Activated CD8-positive, alpha-beta T cell treated with anti-CD3 and anti-CD28 coated beads for 36 hours (primary cell): ENCODE data around the gene TSPY4. TPM values are rescaled to one million over a fixed set of nuclear protein-coding genes. Genes with fewer than 3 reads are reported as not detected.
"Not testable (repeated sequence)": the region's sequence is repeated elsewhere in the genome, so short reads cannot be mapped to it uniquely, and the experiment has no call there.

ENCODE experiments used
- ATAC-seq: fragments of 200-7000 bp; cut with Tn5 transposase; one replicate; pipeline ENCODE4 v1.10.0; 2021; ENCODE audit warnings: mild to moderate bottlenecking, moderate library complexity
- CTCF ChIA-PET: fragments of 350-600 bp; sonication (Branson Sonifier 250); formaldehyde crosslinking; loops from one replicate; lab custom pipeline; 2021; ENCODE audit warnings: antibody characterized with exemption; lab: Charles Lee
- POLR2A ChIA-PET: fragments of 350-600 bp; sonication (Branson Sonifier 250); formaldehyde crosslinking; loops from one replicate; lab custom pipeline; 2021; ENCODE audit warnings: antibody characterized with exemption; lab: Charles Lee
- DNase-seq: peaks from one replicate; pipeline ENCODE4 v3.0.0-alpha.2; 2020
- H3K27ac Mint-ChIP-seq: one replicate; pipeline ENCODE4 v1.8.0; 2021; ENCODE audit warnings: mild to moderate bottlenecking, mixed read lengths
- H3K27me3 Mint-ChIP-seq: one replicate; pipeline ENCODE4 v1.8.0; 2021; ENCODE audit warnings: mixed read lengths
- H3K36me3 Mint-ChIP-seq: one replicate; pipeline ENCODE4 v1.8.0; 2021; ENCODE audit warnings: low read depth, mixed read lengths
- H3K4me1 Mint-ChIP-seq: one replicate; pipeline ENCODE4 v1.8.0; 2021; ENCODE audit warnings: low read depth, mixed read lengths
- H3K4me3 Mint-ChIP-seq: one replicate; pipeline ENCODE4 v1.8.0; 2021; ENCODE audit warnings: mild to moderate bottlenecking, moderate library complexity, mixed read lengths
- H3K9me3 Mint-ChIP-seq: one replicate; pipeline ENCODE4 v1.8.0; 2021; ENCODE audit warnings: mixed read lengths
- intact Hi-C: fragments of 100-400 bp; cut with micrococcal nuclease; formaldehyde crosslinking; loops from one replicate; pipeline ENCODE4 v1.10.0; 2022
- total RNA-seq, 2 experiments: library from RNA; stranded (reverse); gene quantifications; one replicate each; pipeline ENCODE4 v1.2.3, GENCODE V29; 2021
- TF ChIP-seq, protein P1 (sequence below): fragments of 200-600 bp; IDR thresholded peaks from one replicate; pipeline ENCODE4 v1.8.0; 2022; ENCODE audit warnings: antibody characterized with exemption, mild to moderate bottlenecking

TSPY4 gene
- not detected for total RNA-seq

- H3K9me3 Mint-ChIP-seq, H3K4me1 Mint-ChIP-seq, H3K27ac Mint-ChIP-seq, CTCF ChIA-PET, intact Hi-C loops, H3K27me3 Mint-ChIP-seq, H3K4me3 Mint-ChIP-seq, ATAC-seq, POLR2A ChIA-PET, H3K36me3 Mint-ChIP-seq, DNase-seq: not testable (repeated sequence)
Observed at GRCh38 chrY:9337164-9337563, at the start of gene TSPY4. Gene TSPY4, plus strand, starts transcription at chrY:9337464. Its CDS starts 46 bp downstream, at chrY:9337510.

GRCh38 chrY:9320996-9321395, 16.3 kb upstream of the TSPY4 start:
- DNase-seq (no peak), ATAC-seq (no peak)
- ChIA-PET CTCF (no interaction called here), POLR2A (no interaction called here)
- Mint-ChIP-seq H3K9me3 (no peaks in the 10 kb centered on the region), H3K27ac (no peak overlapping the region), H3K27me3 (no peaks in the 10 kb centered on the region), H3K4me1 (no peaks in the 10 kb centered on the region), H3K4me3 (no peak overlapping the region), H3K36me3 (no peaks in the 10 kb centered on the region)
- TF ChIP-seq, protein P1, sequence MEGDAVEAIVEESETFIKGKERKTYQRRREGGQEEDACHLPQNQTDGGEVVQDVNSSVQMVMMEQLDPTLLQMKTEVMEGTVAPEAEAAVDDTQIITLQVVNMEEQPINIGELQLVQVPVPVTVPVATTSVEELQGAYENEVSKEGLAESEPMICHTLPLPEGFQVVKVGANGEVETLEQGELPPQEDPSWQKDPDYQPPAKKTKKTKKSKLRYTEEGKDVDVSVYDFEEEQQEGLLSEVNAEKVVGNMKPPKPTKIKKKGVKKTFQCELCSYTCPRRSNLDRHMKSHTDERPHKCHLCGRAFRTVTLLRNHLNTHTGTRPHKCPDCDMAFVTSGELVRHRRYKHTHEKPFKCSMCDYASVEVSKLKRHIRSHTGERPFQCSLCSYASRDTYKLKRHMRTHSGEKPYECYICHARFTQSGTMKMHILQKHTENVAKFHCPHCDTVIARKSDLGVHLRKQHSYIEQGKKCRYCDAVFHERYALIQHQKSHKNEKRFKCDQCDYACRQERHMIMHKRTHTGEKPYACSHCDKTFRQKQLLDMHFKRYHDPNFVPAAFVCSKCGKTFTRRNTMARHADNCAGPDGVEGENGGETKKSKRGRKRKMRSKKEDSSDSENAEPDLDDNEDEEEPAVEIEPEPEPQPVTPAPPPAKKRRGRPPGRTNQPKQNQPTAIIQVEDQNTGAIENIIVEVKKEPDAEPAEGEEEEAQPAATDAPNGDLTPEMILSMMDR = no peak
- intact Hi-C loops = no loop called here

GRCh38 chrY:9357497-9357896, 20.2 kb downstream of the TSPY4 start, which contains the start of gene TSPY8:
Gene TSPY8, plus strand, starts transcription at chrY:9357797. Its CDS starts 46 bp downstream, at chrY:9357843.
- DNase-seq, H3K36me3 Mint-ChIP-seq, CTCF ChIA-PET, H3K27ac Mint-ChIP-seq, H3K27me3 Mint-ChIP-seq, H3K4me3 Mint-ChIP-seq, H3K4me1 Mint-ChIP-seq, intact Hi-C loops, ATAC-seq, H3K9me3 Mint-ChIP-seq, POLR2A ChIA-PET: not testable (repeated sequence)

Other genes with a start within 250 kb of the TSPY4 start
- not detected for gene TSPY8, start 20.3 kb downstream of the TSPY4 start, total RNA-seq
- gene TSPY3, start 61.0 kb downstream of the TSPY4 start, total RNA-seq = not detected
- gene TSPY1, start 129.5 kb downstream of the TSPY4 start, total RNA-seq = not detected
- not detected for gene TSPY9, start 149.8 kb downstream of the TSPY4 start, total RNA-seq
- gene TSPY10, start 190.4 kb downstream of the TSPY4 start, total RNA-seq = not detected